Psoas muscle (tissue), 8 donors: ENCODE results near the gene SENP6. TPM values are rescaled to one million over a fixed set of nuclear protein-coding genes. Genes with fewer than 3 reads are reported as not detected.
"Not testable (repeated sequence)": the region's sequence is repeated elsewhere in the genome, so short reads cannot be mapped to it uniquely, and the experiment has no call there.

Source experiments
- ATAC-seq, 4 donors: fragments of 200-7000 bp; cut with Tn5 transposase; one replicate each; pipeline ENCODE4 v1.9.1; 2020; ENCODE audit warnings: moderate library complexity in 3 of 4, mild to moderate bottlenecking in 2 of 4
- DNase-seq, 2 donors: peaks; one replicate each; pipeline ENCODE4 v3.0.0-alpha.2; 2020
- H3K27ac ChIP-seq: fragments of 200-600 bp; one replicate; pipeline ENCODE4 v1.8.0; 2022
- H3K27me3 ChIP-seq, 3 donors: fragments of 200-600 bp in 1 of 3; one replicate each; pipeline versions ENCODE4 v1.6.1 to v1.8.0; 2013 to 2022; ENCODE audit warnings: low read length in 2 of 3, mild to moderate bottlenecking in 2 of 3, moderate library complexity in 1 of 3; ENCODE audit not compliant: insufficient read depth in 3 of 3
- H3K36me3 ChIP-seq, 2 donors: fragments of 200-600 bp in 1 of 2; one replicate each; pipeline versions ENCODE4 v1.6.1 to v1.8.0; 2013 to 2022; ENCODE audit warnings: low read depth in 1 of 2, mild to moderate bottlenecking in 1 of 2, moderate library complexity in 1 of 2; ENCODE audit not compliant: insufficient read depth in 1 of 2
- H3K4me1 ChIP-seq: fragments of 200-600 bp; one replicate; pipeline ENCODE4 v1.8.0; 2022
- H3K4me3 ChIP-seq: fragments of 200-600 bp; one replicate; pipeline ENCODE4 v1.8.0; 2022; ENCODE audit warnings: mild to moderate bottlenecking
- H3K9me3 ChIP-seq: fragments of 200-600 bp; one replicate; pipeline ENCODE4 v1.8.0; 2022
- WGBS, 3 donors: extraction: QIAGEN DNeasy Blood & Tissue Kit; methylation state at CpG; one replicate each; pipeline versions ENCODE4 v1.1.6 to v1.1.7; 2013; 5-methylcytosine and 5-hydroxymethylcytosine counted together
- intact Hi-C, 2 donors: fragments of 100-400 bp; cut with DNase I; formaldehyde crosslinking; loops; one replicate each; pipeline versions ENCODE4 v1.11.0 to v1.14.2; 2022
- polyA plus RNA-seq, 3 donors: library from polyadenylated mRNA; stranded (reverse); fragments of 200-250 nt; gene quantifications; one replicate each; pipeline ENCODE4 v1.2.3, GENCODE V29; 2013
- total RNA-seq, 4 donors: library from RNA; stranded (reverse); fragmentation: NEBNext Ultra II Directional in 2 of 4; extraction: Animal tissue kit (Norgen Biotek cat#: 25700) in 2 of 4; gene quantifications; one replicate each; pipeline versions ENCODE4 v1.2.1 to v1.2.4, GENCODE V29; 2021 to 2023
- TF ChIP-seq, protein P1 (sequence below): fragments of 200-600 bp; IDR thresholded peaks from one replicate; pipeline ENCODE4 v1.8.0; 2022; ENCODE audit warnings: antibody characterized with exemption
- donor health status: healthy with polysubstance abuse.
- donor health status: DM: no; HTN: no; CAD: no; lungs with moderate emphysema.
- donor health status: Bipolar disorder and iron deficiency.
- donor health status: healthy.
- donor health status: DM: yes; HTN: yes; CAD: no.
- donor health status: DM: no; HTN: no; CAD: no.
- donor health status: DM: no; HTN: no; CAD: no.
- donor health status: DM: yes; HTN: yes; CAD: no.

Gene SENP6
- total and polyA plus RNA-seq, 7 donors, result 17.6 to 69.5 (median 51.5) TPM

DNA sequence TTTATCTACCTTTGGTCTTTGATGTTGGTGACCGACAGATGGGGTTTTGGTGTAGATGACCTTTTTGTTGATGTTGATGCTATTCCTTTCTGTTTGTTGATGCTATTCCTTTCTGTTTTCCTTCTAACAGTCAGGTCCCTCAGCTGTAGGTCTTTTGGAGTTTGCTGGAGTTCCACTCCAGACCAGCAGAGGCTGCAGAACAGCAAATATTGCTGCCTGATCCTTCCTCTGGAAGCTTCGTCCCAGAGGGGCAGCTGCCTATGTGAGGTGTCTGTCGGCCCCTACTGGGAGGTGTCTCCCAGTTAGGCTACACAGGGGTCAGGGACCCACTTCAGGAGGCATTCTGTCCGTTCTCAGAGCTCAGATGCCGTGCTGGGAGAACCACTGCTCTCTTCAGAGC lies 85.9 kb downstream of the SENP6 start:
- H3K4me1 ChIP-seq, H3K4me3 ChIP-seq, intact Hi-C loops, DNase-seq, H3K27ac ChIP-seq, H3K27me3 ChIP-seq, ATAC-seq, H3K9me3 ChIP-seq: not testable (repeated sequence)
- H3K36me3 ChIP-seq, result peaks cover 3 to 57% of the 10 kb centered on the region in 2 donors
- WGBS, 3 donors, result 94 to 95% (median 95%) methylated on average over 4 to 5 of the region's 5 CpGs

DNA sequence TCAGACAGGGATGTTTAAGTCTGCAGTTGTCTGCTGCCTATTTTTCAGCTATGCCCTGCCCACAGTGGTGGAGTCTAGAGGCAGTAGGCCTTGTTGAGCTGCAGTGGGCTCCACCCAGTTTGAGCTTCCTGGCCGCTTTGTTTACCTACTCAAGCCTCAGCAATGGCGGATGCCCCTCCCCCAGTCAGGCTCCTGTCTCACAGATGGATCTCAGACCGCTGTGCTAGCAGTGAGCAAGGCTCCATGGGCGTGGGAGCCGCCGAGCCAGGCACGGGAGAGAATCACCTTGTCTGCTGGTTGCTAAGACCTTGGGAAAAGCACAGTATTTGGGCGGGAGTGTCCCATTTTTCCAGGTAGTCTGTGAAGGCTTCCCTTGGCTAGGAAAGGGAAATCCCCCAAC lies 86.3 kb downstream of the SENP6 start:
- 97 to 98% (median 98%) methylated on average over 8 of the region's 8 CpGs for WGBS, 3 donors
- H3K4me3 ChIP-seq, H3K4me1 ChIP-seq, H3K27me3 ChIP-seq, ATAC-seq, intact Hi-C loops, H3K27ac ChIP-seq, DNase-seq, H3K9me3 ChIP-seq: not testable (repeated sequence)
- peaks cover 3 to 57% of the 10 kb centered on the region in 2 donors for H3K36me3 ChIP-seq

DNA sequence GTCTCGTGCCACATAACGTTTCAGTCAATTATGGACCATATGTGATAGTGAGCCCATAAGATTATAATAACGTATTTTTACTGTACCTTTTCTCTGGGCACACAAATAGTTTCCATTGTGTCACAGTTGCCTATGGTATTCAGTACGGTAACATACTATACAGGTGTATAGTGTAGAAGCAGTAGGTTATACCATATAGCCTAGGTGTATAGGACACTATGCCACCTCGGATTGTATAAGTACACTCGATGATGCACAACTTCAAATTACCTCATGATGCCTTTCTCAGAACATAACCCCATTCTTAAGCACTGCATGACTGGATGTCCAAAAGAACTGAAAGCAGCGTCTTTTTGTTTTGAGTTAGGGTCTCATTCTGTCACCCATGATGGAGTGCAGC lies 87.9 kb downstream of the SENP6 start:
- no peak for DNase-seq
- H3K27me3 ChIP-seq, result no peaks in the 10 kb centered on the region
- H3K4me3 ChIP-seq, result no peak overlapping the region
- WGBS, 3 donors, result 82 to 92% (median 90%) methylated on average over 7 of the region's 7 CpGs
- no peaks in the 10 kb centered on the region for H3K4me1 ChIP-seq
- peaks cover 3 to 70% of the 10 kb centered on the region in 2 donors for H3K36me3 ChIP-seq
- H3K27ac ChIP-seq, result no peak overlapping the region
- ATAC-seq, result no peak
- H3K9me3 ChIP-seq, result no peaks in the 10 kb centered on the region
- intact Hi-C loops, result no loop called here
- TF ChIP-seq, protein P1, sequence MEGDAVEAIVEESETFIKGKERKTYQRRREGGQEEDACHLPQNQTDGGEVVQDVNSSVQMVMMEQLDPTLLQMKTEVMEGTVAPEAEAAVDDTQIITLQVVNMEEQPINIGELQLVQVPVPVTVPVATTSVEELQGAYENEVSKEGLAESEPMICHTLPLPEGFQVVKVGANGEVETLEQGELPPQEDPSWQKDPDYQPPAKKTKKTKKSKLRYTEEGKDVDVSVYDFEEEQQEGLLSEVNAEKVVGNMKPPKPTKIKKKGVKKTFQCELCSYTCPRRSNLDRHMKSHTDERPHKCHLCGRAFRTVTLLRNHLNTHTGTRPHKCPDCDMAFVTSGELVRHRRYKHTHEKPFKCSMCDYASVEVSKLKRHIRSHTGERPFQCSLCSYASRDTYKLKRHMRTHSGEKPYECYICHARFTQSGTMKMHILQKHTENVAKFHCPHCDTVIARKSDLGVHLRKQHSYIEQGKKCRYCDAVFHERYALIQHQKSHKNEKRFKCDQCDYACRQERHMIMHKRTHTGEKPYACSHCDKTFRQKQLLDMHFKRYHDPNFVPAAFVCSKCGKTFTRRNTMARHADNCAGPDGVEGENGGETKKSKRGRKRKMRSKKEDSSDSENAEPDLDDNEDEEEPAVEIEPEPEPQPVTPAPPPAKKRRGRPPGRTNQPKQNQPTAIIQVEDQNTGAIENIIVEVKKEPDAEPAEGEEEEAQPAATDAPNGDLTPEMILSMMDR, result no peak

DNA sequence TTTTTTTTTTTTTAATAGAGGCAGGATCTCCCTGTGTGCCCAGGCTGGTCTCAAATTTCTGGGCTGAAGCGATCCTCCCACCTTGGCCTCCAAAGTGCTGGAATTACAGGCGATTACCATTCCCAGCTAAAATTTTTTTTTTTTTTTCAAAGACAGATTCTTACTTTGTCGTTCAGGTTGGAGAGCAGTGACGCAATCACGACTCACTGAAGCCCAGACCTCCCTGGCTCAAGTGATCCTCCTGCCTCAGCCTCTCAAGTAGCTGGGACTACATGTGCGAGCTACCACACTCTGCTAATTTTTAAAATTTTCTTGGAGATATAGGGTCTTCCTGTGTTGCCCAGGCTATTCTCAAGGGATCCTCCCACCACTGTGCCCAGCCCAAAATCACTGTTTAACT lies 89.3 kb downstream of the SENP6 start:
- H3K27ac ChIP-seq, result no peak overlapping the region
- no peak overlapping the region for H3K4me3 ChIP-seq
- DNase-seq, result no peak
- TF ChIP-seq, protein P1, result no peak
- H3K27me3 ChIP-seq, result no peaks in the 10 kb centered on the region
- WGBS, 3 donors, result 94 to 95% (median 95%) methylated on average over 6 of the region's 6 CpGs
- intact Hi-C loops, result no loop called here
- H3K9me3 ChIP-seq, result no peaks in the 10 kb centered on the region
- no peak for ATAC-seq
- peaks cover 3 to 76% of the 10 kb centered on the region in 2 donors for H3K36me3 ChIP-seq
- no peaks in the 10 kb centered on the region for H3K4me1 ChIP-seq

DNA sequence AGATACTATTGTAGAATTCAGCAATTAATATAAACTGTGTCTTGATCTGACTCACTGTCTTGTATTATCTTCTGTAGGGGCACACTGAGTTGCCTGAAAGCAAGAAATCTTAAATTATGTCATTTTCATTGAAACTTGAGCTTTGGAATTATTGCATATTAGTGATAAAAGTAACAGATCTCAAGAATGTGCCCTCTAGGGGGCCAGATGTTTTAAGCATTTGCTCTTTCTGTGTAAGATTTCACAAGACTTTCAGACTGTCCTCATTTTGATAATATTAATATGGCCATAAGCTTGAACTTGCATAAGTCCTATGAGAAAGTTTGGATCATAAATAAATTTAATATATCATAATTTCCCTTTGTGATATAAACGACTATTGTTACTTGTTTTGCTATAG lies 91.9 kb downstream of the SENP6 start:
- intact Hi-C loops, result no loop called here
- H3K36me3 ChIP-seq, result peaks cover 3 to 89% of the 10 kb centered on the region in 2 donors

DNA sequence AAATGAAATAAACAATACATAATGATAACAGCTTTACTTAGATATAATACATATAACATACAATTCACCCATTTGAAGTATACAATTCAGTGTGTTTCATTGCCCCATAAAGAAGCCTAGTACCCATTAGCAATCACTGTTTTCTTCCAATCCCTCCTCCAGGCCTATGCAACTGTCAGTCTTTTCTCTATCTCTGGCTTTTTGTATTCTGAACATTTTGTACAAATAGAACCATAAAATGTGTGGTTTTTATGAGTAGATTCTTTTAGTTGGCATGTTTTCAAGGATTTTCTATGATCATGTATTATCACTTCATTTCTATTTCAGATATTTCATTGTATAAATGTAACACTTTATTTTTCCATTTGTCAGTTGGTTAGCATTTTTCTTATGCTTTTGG lies 92.7 kb downstream of the SENP6 start:
- Histone ChIP-seq H3K4me3 (no peak overlapping the region), H3K27me3 (no peaks in the 10 kb centered on the region), H3K9me3 (no peaks in the 10 kb centered on the region), H3K27ac (no peak overlapping the region), H3K36me3 (peaks cover 3 to 88% of the 10 kb centered on the region in 2 donors), H3K4me1 (no peaks in the 10 kb centered on the region)
- intact Hi-C loops, result no loop called here
- ATAC-seq (no peak), DNase-seq (no peak)
- TF ChIP-seq, protein P1, result no peak

More for the DNA sequence above, 91.9 kb downstream of the SENP6 start:
- H3K9me3 ChIP-seq, result no peaks in the 10 kb centered on the region
- H3K4me1 ChIP-seq, result no peaks in the 10 kb centered on the region
- no peak overlapping the region for H3K27ac ChIP-seq
- DNase-seq, result no peak
- H3K4me3 ChIP-seq, result no peak overlapping the region
- ATAC-seq, result no peak
- WGBS, 3 donors, result 81 to 83% (median 83%) methylated on average over 1 of the region's 1 CpG
- no peaks in the 10 kb centered on the region for H3K27me3 ChIP-seq
- TF ChIP-seq, protein P1, result no peak

DNA sequence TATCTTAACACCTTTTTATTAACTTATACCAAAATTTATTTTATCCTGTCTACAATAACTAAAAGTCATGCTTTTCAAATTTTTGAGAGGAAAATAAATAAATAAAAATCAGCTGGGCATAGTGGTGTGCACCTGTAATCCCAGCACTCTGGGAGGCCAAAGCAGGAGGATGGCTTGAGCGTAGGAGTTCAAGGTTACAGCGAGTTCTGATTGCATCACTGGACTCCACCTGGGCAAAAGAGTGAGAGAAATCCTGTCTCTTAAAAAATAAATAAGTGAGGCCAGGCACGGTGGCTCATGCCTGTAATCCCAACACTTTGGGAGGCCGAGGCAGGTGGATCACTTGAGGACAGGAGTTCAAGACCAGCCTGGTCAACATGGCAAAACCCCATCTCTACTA lies 106.7 kb downstream of the SENP6 start:
- H3K4me3 ChIP-seq, H3K4me1 ChIP-seq, H3K27me3 ChIP-seq, DNase-seq, intact Hi-C loops, H3K9me3 ChIP-seq, H3K27ac ChIP-seq, ATAC-seq: not testable (repeated sequence)
- 95 to 98% (median 96%) methylated on average over 4 of the region's 4 CpGs for WGBS, 3 donors
- peaks cover 5 to 92% of the 10 kb centered on the region in 2 donors for H3K36me3 ChIP-seq
